Activated CD8-positive, alpha-beta memory T cell treated with anti-CD3 and anti-CD28 coated beads for 1 hour (primary cell): ENCODE data around the gene TRABD2B.

ENCODE experiments used
- DNase-seq, 2 donors: peaks; one replicate each; pipeline ENCODE4 v3.0.0-alpha.2; 2020; ENCODE audit warnings: low read depth in 1 of 2; ENCODE audit errors: extremely low read depth in 1 of 2

The TRABD2B gene

GRCh38 chr1:47810964-47811682 is 186.1 kb downstream of the TRABD2B start:
- no peak for DNase-seq

DNA sequence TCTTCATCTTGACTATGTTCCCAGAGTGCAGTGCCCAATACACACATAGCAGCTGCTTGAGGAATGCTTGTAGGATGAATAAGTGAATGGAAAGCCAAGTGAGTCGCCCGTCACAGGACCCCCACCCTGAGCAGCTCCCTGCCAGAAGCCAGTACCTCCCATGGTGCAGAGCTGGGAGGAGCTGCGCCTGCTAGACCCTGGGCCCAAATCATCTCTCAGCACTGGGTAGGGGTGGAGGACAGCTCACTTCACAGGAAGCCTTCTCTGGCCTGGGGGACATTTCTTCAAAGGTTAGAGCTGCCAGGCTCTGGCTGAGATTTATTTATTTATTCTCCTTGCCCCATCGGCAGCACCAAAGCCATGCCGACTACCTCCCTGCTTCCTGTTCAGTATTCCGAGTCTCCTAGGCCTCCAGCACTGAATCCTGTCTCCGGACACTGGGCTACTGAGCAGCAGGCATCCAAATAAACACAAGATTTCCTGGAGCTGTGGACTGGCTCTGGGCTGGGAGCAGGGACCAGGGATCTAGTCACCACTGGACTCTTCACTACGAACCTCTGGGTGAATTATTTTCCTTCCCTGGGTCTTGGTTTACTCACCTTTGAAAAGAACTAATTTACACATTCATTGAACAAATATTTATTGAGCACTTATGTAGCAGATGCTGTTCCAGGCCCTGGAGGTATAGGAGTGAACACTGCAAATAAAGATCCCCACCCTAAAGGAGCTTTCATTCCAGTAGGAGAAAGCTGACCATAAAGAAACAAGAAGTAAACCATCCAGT is 187.7 kb downstream of the TRABD2B start:
- no peak for DNase-seq

GRCh38 chr1:47808612-47809011 is 188.6 kb downstream of the TRABD2B start:
- no peak for DNase-seq

DNA sequence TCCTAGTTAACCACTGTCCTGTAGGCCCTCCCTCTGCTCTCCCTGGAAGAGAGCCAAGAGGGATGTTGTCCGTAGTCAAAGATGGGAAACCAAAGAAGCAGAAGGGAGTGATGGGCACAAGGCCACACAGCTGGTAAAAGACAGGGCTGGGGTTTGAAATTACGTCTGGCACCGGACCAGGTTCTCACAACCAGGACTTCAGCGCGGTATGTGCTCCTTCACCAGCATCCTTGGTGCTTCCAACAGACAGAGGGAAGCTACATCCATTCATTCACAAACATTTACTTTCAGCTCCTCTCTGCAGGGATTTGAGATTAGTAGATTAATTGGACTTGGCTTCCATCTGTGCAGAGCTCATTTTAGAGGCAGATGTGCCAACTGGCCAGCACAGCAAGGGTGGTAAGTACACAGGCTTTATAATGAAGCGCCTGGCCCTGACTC is 191.2 kb downstream of the TRABD2B start:
- no peak for DNase-seq

GRCh38 chr1:47805018-47805417 is 192.2 kb downstream of the TRABD2B start:
- no peak for DNase-seq

GRCh38 chr1:47803815-47804501 is 193.2 kb downstream of the TRABD2B start:
- no peak for DNase-seq

GRCh38 chr1:47797575-47797974 is 199.6 kb downstream of the TRABD2B start:
- no peak for DNase-seq

DNA sequence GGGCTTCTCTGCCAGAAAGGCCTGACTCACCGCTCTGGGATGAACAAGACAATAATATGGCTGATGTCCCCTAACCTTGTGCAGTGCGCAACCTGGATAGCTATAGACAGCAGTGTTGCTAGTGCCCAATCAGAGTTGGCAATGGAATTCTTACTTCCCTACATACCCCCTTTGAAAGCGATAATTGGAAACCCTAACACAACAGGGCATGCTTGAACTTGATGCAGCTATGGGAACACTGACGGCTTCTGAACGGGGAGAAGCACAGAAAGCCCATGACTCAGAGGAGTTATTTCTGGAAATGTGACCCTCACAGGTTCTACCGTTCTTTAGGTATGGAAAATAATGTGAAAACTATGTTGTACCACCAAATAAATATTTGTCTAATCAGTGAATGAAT is 200.6 kb downstream of the TRABD2B start:
- no peak for DNase-seq

- DNase-seq = no peak
Measured at GRCh38 chr1:47795102-47795501, 202.1 kb downstream of the TRABD2B start.

- no peak for DNase-seq
Measured at GRCh38 chr1:47794530-47794929, 202.7 kb downstream of the TRABD2B start.

DNA sequence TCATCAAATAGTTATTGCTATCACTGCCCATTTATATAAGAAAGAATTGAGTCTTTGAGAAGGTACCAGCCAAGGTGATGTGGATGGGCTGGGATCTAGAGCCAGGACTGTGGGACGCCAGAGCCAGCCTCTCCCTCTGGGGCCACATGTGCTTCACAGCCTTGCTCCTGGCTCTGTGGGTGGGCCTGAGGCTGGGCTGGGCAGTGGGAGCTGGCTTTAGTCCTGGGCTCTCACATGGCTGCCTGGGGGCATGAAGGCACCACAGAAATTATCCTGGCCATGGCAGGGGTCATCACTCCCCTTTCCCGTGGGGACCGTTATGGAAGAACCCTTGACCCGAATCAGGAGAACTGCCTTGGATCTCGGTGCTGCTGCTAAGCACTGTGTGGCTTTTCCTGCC is 203.1 kb downstream of the TRABD2B start:
- DNase-seq = no peak

- no peak for DNase-seq
Measured at GRCh38 chr1:47793563-47793962, 203.6 kb downstream of the TRABD2B start.

DNA sequence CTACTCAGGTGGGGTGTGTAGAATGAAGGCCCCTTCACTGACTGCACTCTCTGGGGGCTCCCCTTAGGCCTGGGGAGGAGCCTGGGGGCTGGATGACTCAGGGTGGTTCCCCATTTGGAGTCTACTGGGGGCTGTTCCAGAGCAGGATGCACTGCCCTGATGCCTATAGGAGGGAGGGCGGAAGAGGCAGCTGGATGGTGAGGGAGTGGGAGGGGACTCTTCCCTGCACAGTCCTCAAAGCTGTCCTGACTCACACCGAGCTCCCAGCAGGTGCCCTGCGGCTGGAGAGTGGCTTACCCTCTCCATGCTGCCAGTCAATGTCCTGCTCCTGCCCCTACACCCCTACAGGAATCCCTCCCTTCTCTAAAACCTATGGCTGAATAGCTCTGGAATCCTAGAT is 204.4 kb downstream of the TRABD2B start:
- no peak for DNase-seq

DNA sequence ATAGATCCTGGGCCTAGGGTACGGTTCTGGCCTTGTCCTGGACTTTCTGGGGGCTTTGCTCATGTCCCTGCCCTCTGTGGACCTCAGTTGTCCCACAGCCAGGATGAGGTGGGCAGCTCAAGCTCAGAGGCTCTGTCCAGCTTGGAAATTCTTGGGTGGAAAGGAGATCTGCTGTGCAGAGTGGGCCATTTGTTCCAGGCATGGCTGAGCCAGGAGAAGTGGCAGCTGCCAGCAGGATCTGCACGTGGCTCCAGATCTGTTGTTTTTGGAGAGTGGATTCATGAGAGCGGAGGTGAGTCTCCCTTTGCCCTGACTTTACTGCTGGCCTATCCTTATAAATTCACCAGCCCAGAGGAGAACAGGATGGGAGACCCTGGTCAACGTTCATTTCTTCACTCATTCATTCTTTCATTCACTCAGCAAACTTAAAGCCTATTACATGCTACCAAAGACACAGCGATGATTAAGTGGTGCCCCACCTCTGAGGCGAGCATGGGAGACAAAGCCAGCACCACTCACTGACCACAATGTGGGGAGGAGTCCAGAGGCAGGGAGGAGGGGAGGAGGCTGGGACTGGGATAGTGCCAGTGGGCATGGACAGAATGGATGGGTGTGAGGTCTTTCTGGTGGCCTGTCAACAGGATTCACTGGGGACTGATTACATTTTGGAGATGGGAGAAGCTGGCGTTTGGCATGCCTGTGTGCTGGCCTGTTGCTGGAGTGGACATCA is 205.1 kb downstream of the TRABD2B start:
- no peak for DNase-seq

- DNase-seq = no peak
Measured at GRCh38 chr1:47788761-47789160, 208.4 kb downstream of the TRABD2B start.

DNA sequence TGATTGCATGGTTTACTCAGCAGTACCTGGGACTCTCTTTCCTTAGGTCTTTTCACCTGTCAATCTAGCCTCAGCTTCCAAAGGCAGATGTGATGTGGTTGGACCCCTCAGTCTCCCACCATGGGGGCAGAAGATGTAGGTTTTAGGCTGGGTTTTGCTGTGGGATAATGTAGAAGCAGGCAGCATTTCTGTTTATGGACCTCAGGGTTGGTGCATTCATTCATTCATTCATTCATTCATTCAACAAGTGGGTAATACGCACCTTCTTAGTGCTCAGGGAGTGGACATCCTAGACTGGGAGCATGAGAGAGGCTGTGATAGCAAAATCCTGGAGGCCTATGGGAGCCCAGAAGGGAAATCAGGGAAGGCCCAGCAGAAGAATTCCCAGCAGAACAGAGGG is 209.6 kb downstream of the TRABD2B start:
- no peak for DNase-seq

DNA sequence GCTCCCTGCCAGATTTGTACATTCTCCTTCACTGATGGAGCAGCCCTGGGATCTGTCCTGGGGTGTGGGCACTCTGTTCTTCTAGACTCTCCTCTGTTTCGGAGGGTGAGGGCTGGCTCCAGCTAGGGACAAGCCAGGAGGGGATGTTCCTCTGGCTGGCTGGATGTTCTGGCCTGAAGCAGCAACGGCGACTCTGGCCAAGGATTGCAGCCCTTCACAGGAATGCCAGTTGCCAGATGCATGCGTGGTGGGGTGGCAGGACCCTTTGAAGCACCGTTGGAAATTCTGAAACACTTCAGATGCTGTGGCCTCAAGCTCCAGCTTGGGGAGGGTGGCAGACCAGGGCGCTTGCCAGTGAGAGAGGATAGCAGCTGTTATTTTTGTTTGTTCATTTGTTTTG is 210.9 kb downstream of the TRABD2B start:
- no peak for DNase-seq

DNA sequence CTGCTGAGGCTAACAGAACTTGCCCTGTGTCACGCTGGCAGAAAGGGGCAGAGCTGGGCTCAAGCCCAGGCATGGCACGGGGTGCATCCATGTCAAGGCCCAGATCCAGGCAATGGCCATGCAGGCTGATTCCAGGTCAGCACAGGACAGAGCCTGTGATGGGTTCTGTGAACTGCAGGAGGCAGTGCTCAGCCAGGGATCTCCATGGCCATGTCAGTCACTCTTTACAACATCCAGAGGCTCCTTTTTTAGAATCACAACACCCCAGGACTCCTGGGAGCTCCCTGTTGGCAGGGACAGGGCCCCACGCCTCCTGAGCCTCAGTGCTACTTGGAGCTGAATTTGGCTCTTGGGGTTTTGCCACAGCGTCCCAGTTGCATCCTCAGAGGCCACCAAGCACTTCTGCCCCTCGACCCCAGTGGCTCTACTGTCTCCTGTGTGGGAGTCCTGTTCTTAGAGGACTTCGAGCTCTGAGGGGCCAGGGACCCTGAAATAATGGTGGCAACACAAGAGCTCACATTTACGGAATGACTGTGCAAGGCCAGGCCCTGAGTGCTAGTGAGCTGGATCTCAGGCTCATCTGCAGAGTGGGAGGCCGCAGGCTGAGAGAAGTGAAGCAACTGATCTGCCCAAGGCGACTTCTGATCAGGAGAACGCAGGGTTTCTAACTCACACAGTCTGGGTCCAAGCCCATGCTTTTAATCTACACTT is 211.5 kb downstream of the TRABD2B start:
- no peak for DNase-seq

- no peak for DNase-seq
Measured at GRCh38 chr1:47785118-47785517, 212.1 kb downstream of the TRABD2B start.

DNA sequence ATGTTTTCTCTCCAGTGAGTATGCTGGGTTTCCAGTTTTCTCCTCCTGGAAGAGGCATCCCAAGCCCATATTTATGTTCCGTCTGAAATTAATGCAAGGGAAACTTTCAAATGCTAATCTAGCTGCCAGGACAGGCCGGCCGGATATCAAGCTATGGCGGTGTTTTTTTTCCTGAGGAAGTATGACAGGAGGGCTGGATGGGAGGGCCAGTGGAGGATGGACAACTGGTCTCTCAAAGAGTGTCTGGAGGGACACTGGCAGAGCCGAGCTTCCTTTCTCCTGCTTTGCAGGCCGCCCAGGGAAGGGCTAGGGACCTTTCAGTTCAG is 212.7 kb downstream of the TRABD2B start:
- no peak for DNase-seq
